Activated CD4-positive, alpha-beta T cell treated with anti-CD3 and anti-CD28 coated beads for 36 hours (primary cell): ENCODE measurements around the gene PABPC1L. TPM values are rescaled to one million over a fixed set of nuclear protein-coding genes. Genes with fewer than 3 reads are reported as not detected.
A peak's percentile ranks its signal among the peaks of the same experiment; 100 is the strongest.
"Not testable (repeated sequence)": the region's sequence is repeated elsewhere in the genome, so short reads cannot be mapped to it uniquely, and the experiment has no call there.

ENCODE experiments used
- ATAC-seq: fragments of 200-7000 bp; cut with Tn5 transposase; one replicate; pipeline ENCODE4 v1.10.0; 2021; ENCODE audit warnings: mild to moderate bottlenecking, moderate library complexity
- CTCF ChIA-PET: fragments of 350-600 bp; sonication (Branson Sonifier 250); formaldehyde crosslinking; loops from one replicate; lab custom pipeline; 2021; ENCODE audit warnings: antibody characterized with exemption; lab: Charles Lee
- POLR2A ChIA-PET: fragments of 350-600 bp; sonication (Branson Sonifier 250); formaldehyde crosslinking; loops from one replicate; lab custom pipeline; 2021; ENCODE audit warnings: antibody characterized with exemption, inconsistent platforms; lab: Charles Lee
- DNase-seq: peaks from one replicate; pipeline ENCODE4 v3.0.0-alpha.2; 2020
- H3K27ac Mint-ChIP-seq: one replicate; pipeline ENCODE4 v1.8.0; 2021; ENCODE audit warnings: mixed read lengths
- H3K27me3 Mint-ChIP-seq: one replicate; pipeline ENCODE4 v1.8.0; 2021; ENCODE audit warnings: mixed read lengths
- H3K36me3 Mint-ChIP-seq: one replicate; pipeline ENCODE4 v1.8.0; 2021; ENCODE audit warnings: low read depth, mixed read lengths
- H3K4me1 Mint-ChIP-seq: one replicate; pipeline ENCODE4 v1.8.0; 2021; ENCODE audit warnings: mixed read lengths
- H3K4me3 Mint-ChIP-seq: one replicate; pipeline ENCODE4 v1.8.0; 2021; ENCODE audit warnings: mild to moderate bottlenecking, moderate library complexity, mixed read lengths
- H3K9me3 Mint-ChIP-seq: one replicate; pipeline ENCODE4 v1.8.0; 2021; ENCODE audit warnings: low read depth, mixed read lengths
- intact Hi-C, 2 experiments: fragments of 100-400 bp; cut with DNase I in 1 of 2; cut with micrococcal nuclease in 1 of 2; formaldehyde crosslinking; loops; one replicate each; pipeline versions ENCODE4 v1.14.2 to v1.15.1; 2022 to 2024; cut with DNase I, micrococcal nuclease
- total RNA-seq, 2 experiments: library from RNA; stranded (reverse); gene quantifications; one replicate each; pipeline ENCODE4 v1.2.3, GENCODE V29; 2021

The PABPC1L gene
- total RNA-seq = 10 to 100 TPM; 61.7 to 71.3 TPM

- H3K9me3 Mint-ChIP-seq = no peaks in the 10 kb centered on the region
- peak; percentile 86 for DNase-seq
- peaks cover 59% of the 10 kb centered on the region for H3K36me3 Mint-ChIP-seq
- H3K4me1 Mint-ChIP-seq = peaks cover 34% of the 10 kb centered on the region
- intact Hi-C loops = loop anchor here (1.0 to 5.0 kb wide), 6 partner anchors 21 to 1452 kb away; partner anchors contain the start of genes STK4 (in 1 of the 2), TOMM34 (in 1 of the 2) and YWHAB (in 1 of the 2)
- peak; percentile 90 for ATAC-seq
- H3K27ac Mint-ChIP-seq = peak within 1 kb of the TSS; percentile 64
- H3K27me3 Mint-ChIP-seq = no peaks in the 10 kb centered on the region
- ChIA-PET CTCF (interaction anchor here (0.6 to 4.2 kb wide), 8 partner anchors 17 to 1546 kb away, joined by 3 to 19 read pairs (median 5); partner anchors contain the start of gene YWHAB), POLR2A (interaction anchor here (0.8 to 1.5 kb wide), 4 partner anchors 25 to 58 kb away, joined by 3 to 5 read pairs (median 4); partner anchors contain the start of gene YWHAB)
- H3K4me3 Mint-ChIP-seq = peak within 1 kb of the TSS; percentile 78
These were observed at the start of gene PABPC1L for GRCh38 chr20:44909872-44910689. Gene PABPC1L (plus strand): TSS chr20:44910060. CDS start chr20:44910144, 84 bp downstream.

- Mint-ChIP-seq H3K27me3 (no peaks in the 10 kb centered on the region), H3K27ac (no peak overlapping the region), H3K4me3 (no peak overlapping the region), H3K9me3 (no peaks in the 10 kb centered on the region), H3K36me3 (no peaks in the 10 kb centered on the region), H3K4me1 (peaks cover 7% of the 10 kb centered on the region)
- intact Hi-C loops = no loop called here
- POLR2A ChIA-PET = no interaction called here
- CTCF ChIA-PET = interaction anchor here (2.0 kb wide), 1 partner anchor 176 kb away, joined by 5 read pairs; no protein-coding TSS in a partner anchor
- ATAC-seq = no peak
- DNase-seq = no peak
These were observed 48.3 kb upstream of the PABPC1L start for GRCh38 chr20:44861531-44862006.

GRCh38 chr20:44862286-44862685 lies 47.6 kb upstream of the PABPC1L start:
- Mint-ChIP-seq H3K27ac (no peak overlapping the region), H3K4me3 (no peak overlapping the region), H3K4me1 (peaks cover 12% of the 10 kb centered on the region), H3K36me3 (no peaks in the 10 kb centered on the region), H3K9me3 (no peaks in the 10 kb centered on the region), H3K27me3 (peaks cover 4% of the 10 kb centered on the region)
- no peak for ATAC-seq
- DNase-seq = no peak
- intact Hi-C loops = no loop called here
- ChIA-PET POLR2A (no interaction called here), CTCF (interaction anchor here (1.6 to 2.0 kb wide), 2 partner anchors 114 to 177 kb away, joined by 5 read pairs; no protein-coding TSS in a partner anchor)

- intact Hi-C loops, POLR2A ChIA-PET, H3K27ac Mint-ChIP-seq, ATAC-seq, H3K9me3 Mint-ChIP-seq, H3K4me3 Mint-ChIP-seq, H3K27me3 Mint-ChIP-seq, H3K36me3 Mint-ChIP-seq, DNase-seq: not testable (repeated sequence)
- H3K4me1 Mint-ChIP-seq = peaks cover 17% of the 10 kb centered on the region
- CTCF ChIA-PET = interaction anchor here (1.1 to 2.0 kb wide), 3 partner anchors 116 to 181 kb away, joined by 3 to 5 read pairs (median 5); no protein-coding TSS in a partner anchor
These were observed 46.3 kb upstream of the PABPC1L start for GRCh38 chr20:44863365-44864084.

GRCh38 chr20:44864493-44864892 lies 45.4 kb upstream of the PABPC1L start:
- CTCF ChIA-PET = interaction anchor here (0.6 kb wide), 2 partner anchors 127 to 436 kb away, joined by 3 read pairs; no protein-coding TSS in a partner anchor
- H3K9me3 Mint-ChIP-seq, H3K27me3 Mint-ChIP-seq, H3K4me3 Mint-ChIP-seq, POLR2A ChIA-PET, H3K27ac Mint-ChIP-seq, DNase-seq, ATAC-seq, H3K36me3 Mint-ChIP-seq, intact Hi-C loops: not testable (repeated sequence)
- peaks cover 13% of the 10 kb centered on the region for H3K4me1 Mint-ChIP-seq

- Mint-ChIP-seq H3K4me1 (peaks cover 13% of the 10 kb centered on the region), H3K36me3 (no peaks in the 10 kb centered on the region), H3K9me3 (no peaks in the 10 kb centered on the region), H3K27ac (no peak overlapping the region), H3K27me3 (peaks cover 7% of the 10 kb centered on the region), H3K4me3 (peak overlapping the region; percentile 57)
- peak; percentile 23 for ATAC-seq
- no peak for DNase-seq
- intact Hi-C loops = loop anchor here (1.0 to 5.0 kb wide), 7 partner anchors 65 to 650 kb away; no protein-coding TSS in a partner anchor
- ChIA-PET CTCF (interaction anchor here (0.6 to 3.7 kb wide), 26 partner anchors 8 to 677 kb away, joined by 3 to 30 read pairs (median 5); partner anchors contain the start of gene YWHAB), POLR2A (interaction anchor here (0.6 kb wide), 1 partner anchor 168 kb away, joined by 3 read pairs; no protein-coding TSS in a partner anchor)
These were observed 43.0 kb upstream of the PABPC1L start for GRCh38 chr20:44866703-44867335.

GRCh38 chr20:44869471-44869870 lies 40.4 kb upstream of the PABPC1L start:
- intact Hi-C loops = loop anchor here (5.0 kb wide), 2 partner anchors 67 to 482 kb away; no protein-coding TSS in a partner anchor
- DNase-seq (no peak), ATAC-seq (no peak)
- POLR2A ChIA-PET = no interaction called here
- CTCF ChIA-PET = interaction anchor here (0.9 to 3.7 kb wide), 3 partner anchors 22 to 186 kb away, joined by 3 to 30 read pairs (median 4); no protein-coding TSS in a partner anchor
- Mint-ChIP-seq H3K4me3 (no peak overlapping the region), H3K9me3 (no peaks in the 10 kb centered on the region), H3K4me1 (peaks cover 13% of the 10 kb centered on the region), H3K36me3 (no peaks in the 10 kb centered on the region), H3K27ac (no peak overlapping the region), H3K27me3 (peaks cover 7% of the 10 kb centered on the region)

GRCh38 chr20:44882360-44882759 lies 27.5 kb upstream of the PABPC1L start:
- ATAC-seq, H3K4me3 Mint-ChIP-seq, POLR2A ChIA-PET, DNase-seq, H3K9me3 Mint-ChIP-seq, H3K27me3 Mint-ChIP-seq: not testable (repeated sequence)
- CTCF ChIA-PET = interaction anchor here (1.2 kb wide), 1 partner anchor 197 kb away, joined by 3 read pairs; no protein-coding TSS in a partner anchor
- peaks cover 38% of the 10 kb centered on the region for H3K4me1 Mint-ChIP-seq
- intact Hi-C loops = loop anchor here in 1 of 2 experiments (10.0 kb wide), 1 partner anchor 668 kb away; the partner anchor contains the start of gene OSER1
- peaks cover 14% of the 10 kb centered on the region for H3K36me3 Mint-ChIP-seq
- H3K27ac Mint-ChIP-seq = peak overlapping the region; percentile 58

- no peaks in the 10 kb centered on the region for H3K27me3 Mint-ChIP-seq
These were observed 26.5 kb upstream of the PABPC1L start for GRCh38 chr20:44883214-44883902.

More at GRCh38 chr20:44883214-44883902, 26.5 kb upstream of the PABPC1L start:
- POLR2A ChIA-PET = interaction anchor here (0.6 kb wide), 1 partner anchor 233 kb away, joined by 3 read pairs; no protein-coding TSS in a partner anchor
- Mint-ChIP-seq H3K9me3 (no peaks in the 10 kb centered on the region), H3K27ac (peak overlapping the region; percentile 93), H3K4me3 (no peak overlapping the region), H3K4me1 (peaks cover 43% of the 10 kb centered on the region), H3K36me3 (peaks cover 20% of the 10 kb centered on the region)
- DNase-seq (no peak), ATAC-seq (no peak)
- intact Hi-C loops = loop anchor here in 1 of 2 experiments (10.0 kb wide), 1 partner anchor 669 kb away; the partner anchor contains the start of gene OSER1
- CTCF ChIA-PET = no interaction called here
